ENCODE measurements around the gene TPPP2.

- TF ChIP-seq FOXP1 (CRISPR knock-in tag; IDR thresholded peaks at IDR 0.05; ENCODE audit: borderline replicate concordance) (no peak), ZBTB21 (CRISPR knock-in tag; IDR thresholded peaks at IDR 0.05; ENCODE audit: borderline replicate concordance) (no peak), ZNF281 (CRISPR knock-in tag; IDR thresholded peaks at IDR 0.05) (no peak)
- TF ChIP-seq, protein P1, sequence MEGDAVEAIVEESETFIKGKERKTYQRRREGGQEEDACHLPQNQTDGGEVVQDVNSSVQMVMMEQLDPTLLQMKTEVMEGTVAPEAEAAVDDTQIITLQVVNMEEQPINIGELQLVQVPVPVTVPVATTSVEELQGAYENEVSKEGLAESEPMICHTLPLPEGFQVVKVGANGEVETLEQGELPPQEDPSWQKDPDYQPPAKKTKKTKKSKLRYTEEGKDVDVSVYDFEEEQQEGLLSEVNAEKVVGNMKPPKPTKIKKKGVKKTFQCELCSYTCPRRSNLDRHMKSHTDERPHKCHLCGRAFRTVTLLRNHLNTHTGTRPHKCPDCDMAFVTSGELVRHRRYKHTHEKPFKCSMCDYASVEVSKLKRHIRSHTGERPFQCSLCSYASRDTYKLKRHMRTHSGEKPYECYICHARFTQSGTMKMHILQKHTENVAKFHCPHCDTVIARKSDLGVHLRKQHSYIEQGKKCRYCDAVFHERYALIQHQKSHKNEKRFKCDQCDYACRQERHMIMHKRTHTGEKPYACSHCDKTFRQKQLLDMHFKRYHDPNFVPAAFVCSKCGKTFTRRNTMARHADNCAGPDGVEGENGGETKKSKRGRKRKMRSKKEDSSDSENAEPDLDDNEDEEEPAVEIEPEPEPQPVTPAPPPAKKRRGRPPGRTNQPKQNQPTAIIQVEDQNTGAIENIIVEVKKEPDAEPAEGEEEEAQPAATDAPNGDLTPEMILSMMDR (IDR thresholded peaks at IDR 0.05), result no peak
These were observed 26.6 kb downstream of the TPPP2 start for GRCh38 chr14:21056520-21057163.
